ENCODE measurements around the gene HMCN2. TPM values are rescaled to one million over a fixed set of nuclear protein-coding genes. Genes with fewer than 3 reads are reported as not detected.
"Not testable (repeated sequence)": the region's sequence is repeated elsewhere in the genome, so short reads cannot be mapped to it uniquely, and the experiment has no call there.

The HMCN2 gene
- total RNA-seq, 2 donors from 2014 or later: 1.3 to 7.3 TPM

GRCh38 chr9:130275156-130275555 is 9.6 kb downstream of the HMCN2 start:
- Histone ChIP-seq H3K9me3 (no peaks in the 10 kb centered on the region), H3K27me3 (no peaks in the 10 kb centered on the region), H3K4me1 (peaks cover 0 to 14% of the 10 kb centered on the region in 2 donors), H3K36me3 (no peaks in the 10 kb centered on the region), H3K4me3 (no peak overlapping the region), H3K27ac (no peak overlapping the region)
- TF ChIP-seq, protein P1, sequence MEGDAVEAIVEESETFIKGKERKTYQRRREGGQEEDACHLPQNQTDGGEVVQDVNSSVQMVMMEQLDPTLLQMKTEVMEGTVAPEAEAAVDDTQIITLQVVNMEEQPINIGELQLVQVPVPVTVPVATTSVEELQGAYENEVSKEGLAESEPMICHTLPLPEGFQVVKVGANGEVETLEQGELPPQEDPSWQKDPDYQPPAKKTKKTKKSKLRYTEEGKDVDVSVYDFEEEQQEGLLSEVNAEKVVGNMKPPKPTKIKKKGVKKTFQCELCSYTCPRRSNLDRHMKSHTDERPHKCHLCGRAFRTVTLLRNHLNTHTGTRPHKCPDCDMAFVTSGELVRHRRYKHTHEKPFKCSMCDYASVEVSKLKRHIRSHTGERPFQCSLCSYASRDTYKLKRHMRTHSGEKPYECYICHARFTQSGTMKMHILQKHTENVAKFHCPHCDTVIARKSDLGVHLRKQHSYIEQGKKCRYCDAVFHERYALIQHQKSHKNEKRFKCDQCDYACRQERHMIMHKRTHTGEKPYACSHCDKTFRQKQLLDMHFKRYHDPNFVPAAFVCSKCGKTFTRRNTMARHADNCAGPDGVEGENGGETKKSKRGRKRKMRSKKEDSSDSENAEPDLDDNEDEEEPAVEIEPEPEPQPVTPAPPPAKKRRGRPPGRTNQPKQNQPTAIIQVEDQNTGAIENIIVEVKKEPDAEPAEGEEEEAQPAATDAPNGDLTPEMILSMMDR (IDR thresholded peaks at IDR 0.05): no peak
- DNase-seq (ENCODE audit: low spot score): no peak

GRCh38 chr9:130276121-130276520 is 10.6 kb downstream of the HMCN2 start:
- H3K27ac ChIP-seq: no peak overlapping the region
- no peaks in the 10 kb centered on the region for H3K27me3 ChIP-seq
- no peak overlapping the region for H3K4me3 ChIP-seq
- TF ChIP-seq, protein P1 (IDR thresholded peaks at IDR 0.05): no peak
- no peaks in the 10 kb centered on the region for H3K9me3 ChIP-seq
- no peak for DNase-seq (ENCODE audit: low spot score)
- H3K36me3 ChIP-seq: no peaks in the 10 kb centered on the region
- peaks cover 0 to 12% of the 10 kb centered on the region in 2 donors for H3K4me1 ChIP-seq

DNA sequence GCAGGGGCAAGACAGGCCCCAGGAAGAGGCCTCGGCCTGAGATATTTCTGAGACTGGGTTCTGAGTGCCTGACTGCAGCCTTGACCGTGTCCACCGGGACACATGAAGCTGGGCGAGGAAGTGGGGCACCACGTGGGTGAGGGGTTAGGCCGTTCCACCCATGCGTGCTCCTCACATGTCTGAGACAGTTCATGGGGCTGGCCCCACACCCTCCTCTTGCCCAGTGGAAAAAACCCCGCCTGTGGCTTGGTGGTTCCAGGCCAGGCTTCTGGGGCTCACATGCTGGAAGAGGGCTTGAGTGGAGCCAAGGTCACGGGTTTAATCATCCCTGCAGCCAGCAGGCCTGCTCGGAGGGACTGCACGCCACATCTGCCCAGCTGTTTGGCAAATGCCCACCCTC is 11.4 kb downstream of the HMCN2 start:
- H3K9me3 ChIP-seq: no peaks in the 10 kb centered on the region
- peaks cover 0 to 7% of the 10 kb centered on the region in 2 donors for H3K4me1 ChIP-seq
- no peaks in the 10 kb centered on the region for H3K36me3 ChIP-seq
- H3K27ac ChIP-seq: no peak overlapping the region
- H3K27me3 ChIP-seq: no peaks in the 10 kb centered on the region
- DNase-seq (ENCODE audit: low spot score): no peak
- TF ChIP-seq, protein P1 (IDR thresholded peaks at IDR 0.05): no peak
- H3K4me3 ChIP-seq: no peak overlapping the region

DNA sequence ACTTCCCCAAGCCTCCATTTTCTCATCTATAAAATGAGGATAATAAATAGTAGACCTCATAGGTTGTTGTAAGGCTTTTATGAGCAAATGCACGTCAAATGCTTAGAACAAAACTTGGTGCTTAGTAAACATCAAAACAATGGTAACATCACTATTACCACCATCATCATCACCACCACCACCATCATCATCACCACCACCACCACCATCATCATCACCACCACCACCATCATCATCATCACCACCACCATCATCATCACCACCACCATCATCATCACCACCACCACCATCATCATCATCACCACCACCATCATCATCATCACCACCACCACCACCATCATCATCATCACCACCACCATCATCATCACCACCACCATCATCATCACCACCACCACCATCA is 12.0 kb downstream of the HMCN2 start:
- H3K9me3 ChIP-seq; H3K27me3 ChIP-seq; DNase-seq (ENCODE audit: low spot score); H3K4me3 ChIP-seq; H3K4me1 ChIP-seq; H3K36me3 ChIP-seq; H3K27ac ChIP-seq: not testable (repeated sequence)

DNA sequence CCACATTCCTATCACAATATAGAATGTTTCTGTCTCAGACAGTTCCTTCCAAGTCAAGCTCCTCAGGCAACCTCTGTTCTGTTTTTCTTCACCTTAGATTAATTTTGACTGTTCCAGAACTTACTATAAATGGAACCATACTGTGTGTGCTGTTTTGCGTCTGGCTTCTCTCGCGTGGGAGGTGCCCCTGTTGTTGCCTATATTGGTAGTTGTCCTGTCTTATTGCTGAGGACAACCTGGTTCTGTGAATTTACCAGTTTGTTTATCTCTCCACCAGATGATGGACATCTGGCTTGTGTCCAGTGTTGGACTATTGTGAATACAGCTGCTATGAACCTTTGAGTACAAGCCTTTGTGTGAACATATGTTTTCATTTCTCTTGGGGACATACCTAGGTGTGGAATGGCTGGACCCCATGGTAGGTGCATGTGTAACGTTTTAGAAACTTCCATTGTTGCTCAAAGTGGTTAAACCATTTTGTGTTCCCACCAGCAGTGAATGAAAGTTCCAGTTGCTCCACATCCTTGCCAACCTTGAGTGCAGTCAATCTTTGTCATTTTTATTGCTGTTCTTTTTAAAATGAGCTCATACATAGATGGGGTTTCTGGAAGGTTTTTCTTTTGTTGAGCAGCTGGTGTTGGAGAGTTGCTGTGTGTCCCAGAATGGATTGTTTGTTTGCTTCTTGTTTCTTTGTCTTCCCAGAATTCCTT is 18.1 kb downstream of the HMCN2 start:
- Histone ChIP-seq H3K27ac (no peak overlapping the region), H3K27me3 (no peaks in the 10 kb centered on the region), H3K4me1 (peaks cover 0 to 40% of the 10 kb centered on the region in 2 donors), H3K9me3 (no peaks in the 10 kb centered on the region), H3K36me3 (no peaks in the 10 kb centered on the region), H3K4me3 (no peak overlapping the region)
- TF ChIP-seq, protein P1 (IDR thresholded peaks at IDR 0.05): no peak
- DNase-seq (ENCODE audit: low spot score): no peak

GRCh38 chr9:130284249-130284625 is 18.7 kb downstream of the HMCN2 start:
- no peak for DNase-seq (ENCODE audit: low spot score)

More at GRCh38 chr9:130284249-130284625, 18.7 kb downstream of the HMCN2 start:
- Histone ChIP-seq H3K4me1 (peaks cover 0 to 45% of the 10 kb centered on the region in 2 donors), H3K36me3 (no peaks in the 10 kb centered on the region), H3K4me3 (no peak overlapping the region), H3K27ac (no peak overlapping the region), H3K27me3 (no peaks in the 10 kb centered on the region), H3K9me3 (no peaks in the 10 kb centered on the region)
- TF ChIP-seq, protein P1 (IDR thresholded peaks at IDR 0.05): no peak

All from right atrium auricular region (tissue), 2 donors.